DMS53 (cell line): ENCODE data around the gene NTPCR.

ENCODE experiments used
- DNase-seq: peaks from one replicate; lab custom pipeline; 2025; lab: John Stamatoyannopoulos, UW

The NTPCR gene

GRCh38 chr1:232962761-232963745, 12.6 kb downstream of the NTPCR start:
- DNase-seq, result no peak

DNA sequence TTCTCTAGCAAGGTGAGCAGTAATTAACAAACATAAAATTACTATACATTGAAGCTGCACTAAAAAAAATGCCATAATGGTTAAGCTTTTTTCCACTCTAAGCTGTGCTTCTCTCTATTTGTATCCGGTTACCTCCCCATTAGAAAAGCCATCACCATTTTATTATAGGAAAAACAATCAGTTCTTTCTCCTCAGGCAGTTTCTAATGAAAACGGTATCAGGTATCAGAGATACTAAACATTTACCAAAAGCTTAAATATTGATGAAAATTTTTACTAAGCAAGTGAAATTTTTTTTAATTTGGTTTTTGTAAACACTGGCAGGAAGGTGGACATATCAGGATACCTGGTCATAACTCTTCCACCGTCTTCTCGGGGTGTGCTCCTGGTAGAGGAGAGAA, 14.2 kb downstream of the NTPCR start:
- no peak for DNase-seq

- no peak for DNase-seq
Observed at GRCh38 chr1:232965124-232965911, 14.9 kb downstream of the NTPCR start.

GRCh38 chr1:232965912-232966217, 15.5 kb downstream of the NTPCR start:
- DNase-seq, result no peak

- no peak for DNase-seq
Observed at GRCh38 chr1:232966663-232967062, 16.3 kb downstream of the NTPCR start.

DNA sequence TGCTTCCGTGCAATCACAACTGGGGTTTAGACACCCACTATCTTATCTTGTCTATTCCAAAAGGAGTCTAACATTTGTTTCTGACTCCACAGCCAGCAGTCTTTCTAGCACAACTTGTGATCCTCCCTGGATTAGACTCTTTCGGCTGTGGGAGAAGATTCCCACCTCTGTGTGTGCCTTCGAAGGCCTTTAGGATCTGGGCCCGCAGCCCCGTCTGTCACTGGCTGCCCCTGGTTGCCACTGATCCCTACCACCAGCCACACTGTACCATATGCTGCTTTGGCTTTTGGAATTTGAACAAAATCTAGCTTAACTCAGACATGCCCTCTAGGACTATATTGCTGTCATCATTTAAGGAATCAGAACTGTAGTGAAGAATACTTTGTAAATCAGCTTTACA, 18.0 kb downstream of the NTPCR start:
- no peak for DNase-seq

- no peak for DNase-seq
Observed at GRCh38 chr1:232968965-232969364, 18.6 kb downstream of the NTPCR start.

DNA sequence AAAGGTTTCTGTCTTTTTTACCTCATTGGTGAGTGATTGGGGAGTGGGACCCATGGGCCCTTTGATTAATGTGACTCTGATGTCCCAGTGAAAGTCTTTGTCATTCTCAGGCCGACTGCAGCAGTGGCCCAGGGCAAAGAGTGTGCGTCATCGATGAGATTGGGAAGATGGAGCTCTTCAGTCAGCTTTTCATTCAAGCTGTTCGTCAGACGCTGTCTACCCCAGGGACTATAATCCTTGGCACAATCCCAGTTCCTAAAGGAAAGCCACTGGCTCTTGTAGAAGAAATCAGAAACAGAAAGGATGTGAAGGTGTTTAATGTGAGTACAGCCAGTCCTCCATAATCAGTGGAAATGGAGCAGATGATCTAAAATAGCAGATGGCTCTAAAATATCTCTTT, 19.4 kb downstream of the NTPCR start:
- no peak for DNase-seq

DNA sequence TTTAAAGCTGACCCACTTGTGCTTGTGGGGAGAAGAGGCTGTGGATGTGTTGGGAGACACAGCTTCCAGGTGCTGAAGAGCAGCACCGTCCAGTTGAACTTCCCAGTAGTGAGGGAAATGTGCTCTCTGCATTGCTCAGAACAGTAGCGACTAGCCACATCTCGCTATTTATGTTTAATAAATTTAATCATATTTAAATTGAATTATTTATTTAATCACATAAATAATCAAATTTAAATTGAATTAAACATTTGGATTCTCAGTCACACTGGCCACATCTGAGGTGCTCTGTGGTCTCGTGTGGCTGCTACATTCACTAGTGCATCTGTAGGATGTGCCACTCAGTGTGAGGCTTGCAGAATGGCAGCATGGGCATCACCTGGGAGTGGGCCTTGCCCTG, 20.1 kb downstream of the NTPCR start:
- no peak for DNase-seq

GRCh38 chr1:232973652-232974611, 23.5 kb downstream of the NTPCR start:
- DNase-seq, result no peak

DNA sequence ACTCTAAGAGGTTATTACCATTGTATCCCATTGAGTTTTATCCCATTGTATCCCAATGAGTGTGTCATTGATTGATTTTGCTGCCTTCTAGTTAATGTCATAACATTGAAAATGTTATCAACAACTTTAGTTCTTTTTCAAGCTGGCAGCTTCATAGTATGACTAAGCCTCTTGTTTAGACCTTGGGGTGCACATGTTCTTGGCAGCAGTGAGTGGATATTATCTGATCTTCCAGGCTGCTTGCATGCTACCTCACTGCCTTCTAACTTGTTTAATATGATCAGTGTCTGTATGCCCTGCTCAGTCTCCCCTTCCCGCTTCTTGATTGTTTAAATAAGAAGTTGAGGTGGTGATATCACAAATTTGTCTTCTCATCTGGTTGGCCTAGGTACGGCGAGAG, 24.6 kb downstream of the NTPCR start:
- no peak for DNase-seq

DNA sequence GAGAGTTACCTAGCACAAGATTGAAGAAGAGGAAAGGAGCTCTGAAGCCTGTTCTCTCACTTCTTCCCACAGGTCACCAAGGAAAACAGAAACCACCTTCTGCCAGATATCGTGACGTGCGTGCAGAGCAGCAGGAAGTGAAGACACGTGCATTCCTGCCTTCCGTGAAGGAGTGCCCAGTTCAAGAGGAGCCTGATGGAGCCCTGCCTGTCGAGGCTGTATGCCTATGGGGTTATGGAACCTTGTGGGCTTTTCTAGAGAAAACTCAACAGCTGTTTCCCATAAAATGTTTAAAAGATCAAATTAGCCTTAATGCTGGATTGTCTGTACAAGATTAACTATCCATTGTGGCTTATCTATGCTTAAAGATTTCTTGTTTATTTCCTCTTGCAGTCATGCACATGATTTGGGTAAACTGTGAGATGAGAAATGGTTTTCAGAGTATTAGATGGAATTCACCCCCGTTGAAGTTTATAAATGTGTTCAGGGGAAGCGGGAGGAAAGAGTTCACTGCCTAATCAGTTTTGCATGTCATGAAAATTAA, 27.8 kb downstream of the NTPCR start:
- no peak for DNase-seq

GRCh38 chr1:232978815-232979214, 28.4 kb downstream of the NTPCR start:
- no peak for DNase-seq

DNA sequence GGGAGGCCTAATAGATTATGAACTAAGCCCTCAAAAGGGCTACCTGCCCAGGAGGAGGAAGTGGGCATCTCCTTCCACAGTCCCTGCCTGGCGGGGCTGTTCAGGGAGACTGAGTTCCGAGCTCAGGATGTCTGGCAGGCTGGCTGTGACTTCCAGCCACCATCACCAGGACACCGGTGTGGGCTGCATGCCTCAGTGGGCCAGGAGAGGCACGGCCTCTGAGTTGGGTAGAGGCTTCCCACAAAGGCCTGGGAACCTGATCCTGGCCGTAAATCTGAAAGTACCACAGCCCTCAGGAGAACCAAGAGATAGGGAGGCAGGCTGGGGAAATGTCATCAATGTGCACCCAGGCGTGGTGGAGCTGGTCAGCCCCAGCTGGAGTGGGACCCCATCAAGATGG, 29.1 kb downstream of the NTPCR start:
- no peak for DNase-seq

DNA sequence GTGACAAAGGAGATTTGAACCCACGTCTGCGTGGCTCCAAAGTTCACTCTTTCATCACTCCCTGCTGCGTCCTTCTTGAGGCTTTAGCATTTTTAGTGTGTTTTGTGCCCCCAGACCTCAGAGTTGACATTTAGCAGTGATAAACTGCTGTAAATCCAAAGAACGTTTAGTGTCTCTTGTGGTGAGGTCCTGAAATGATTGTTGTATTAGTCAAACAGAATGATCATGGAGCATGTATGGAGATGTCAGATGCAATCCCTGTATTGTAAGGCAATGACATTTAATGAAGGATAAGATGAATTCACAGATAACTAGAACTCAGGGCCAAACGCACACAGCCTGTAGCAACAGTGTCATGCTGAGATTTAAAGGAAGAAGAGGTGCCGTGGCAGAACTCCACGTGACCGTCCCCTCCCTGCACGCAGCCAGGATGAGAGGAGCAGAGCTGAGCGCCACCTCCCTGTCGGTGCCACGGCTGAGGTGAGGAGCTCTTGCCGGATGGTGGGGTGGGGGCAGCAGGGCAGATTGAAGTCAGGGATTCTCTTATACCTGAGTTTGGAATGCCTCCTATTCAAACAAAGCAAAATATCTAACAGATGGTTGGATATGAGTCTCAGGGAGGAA, 30.1 kb downstream of the NTPCR start:
- no peak for DNase-seq

DNA sequence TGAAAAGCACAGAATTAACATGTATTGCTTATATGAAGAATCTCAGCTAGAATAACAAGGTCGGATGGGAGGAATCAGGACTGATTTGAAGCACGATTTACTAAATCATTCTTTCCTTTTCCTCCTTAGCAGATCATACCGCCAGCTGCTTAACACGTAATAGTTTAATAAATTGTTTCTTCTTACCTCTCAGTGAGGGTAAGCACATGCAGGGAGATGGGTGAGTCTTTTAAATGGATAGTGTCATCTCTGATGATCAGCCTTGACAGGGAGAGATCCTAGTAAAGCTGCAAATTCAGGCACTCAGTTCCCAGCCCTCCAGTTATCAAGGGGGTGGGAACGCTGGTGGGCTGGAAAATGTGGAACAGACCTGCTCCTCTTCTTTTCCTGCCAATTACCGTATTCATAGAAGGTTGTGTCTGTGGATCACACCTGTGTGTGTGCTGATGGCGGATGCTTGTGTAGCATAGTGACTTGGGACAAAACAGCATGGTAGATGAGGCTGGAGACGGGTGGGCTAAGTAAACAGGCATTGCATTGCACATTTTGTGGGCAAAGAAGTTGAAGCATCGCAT, 30.7 kb downstream of the NTPCR start:
- no peak for DNase-seq

DNA sequence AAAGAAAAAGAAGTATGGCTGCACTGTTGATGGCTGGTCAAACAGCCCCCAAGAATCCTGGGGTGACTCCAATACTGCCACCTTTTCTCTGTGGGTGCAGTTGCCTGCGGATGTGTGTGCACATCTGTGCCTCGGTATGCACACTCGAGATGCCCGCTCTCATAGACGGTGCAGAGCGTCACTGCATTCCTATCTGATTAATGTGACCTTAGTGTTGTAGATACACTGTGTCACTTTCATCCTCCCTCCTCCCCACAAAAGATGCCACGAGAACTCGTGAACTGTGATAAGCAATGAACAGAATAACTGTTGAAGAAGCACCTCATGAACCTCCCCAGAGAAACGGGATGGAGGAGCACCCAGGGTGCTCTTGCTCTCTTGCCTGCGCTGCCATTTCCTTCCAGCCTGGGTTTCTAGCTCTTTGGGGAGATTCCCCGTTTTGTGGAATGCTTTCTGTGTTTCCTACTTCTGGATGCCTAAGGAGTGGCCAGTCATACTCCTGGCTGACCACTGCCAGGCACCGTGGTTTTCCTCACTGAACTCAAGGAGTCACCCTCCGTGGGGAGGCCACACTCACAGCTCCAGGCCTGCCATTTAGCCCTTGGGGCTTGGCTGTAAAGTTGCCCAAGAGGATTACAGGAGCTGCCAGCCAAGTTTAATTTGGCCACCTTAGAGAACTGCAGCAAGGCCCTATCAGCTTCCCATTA, 32.0 kb downstream of the NTPCR start:
- DNase-seq, result no peak

DNA sequence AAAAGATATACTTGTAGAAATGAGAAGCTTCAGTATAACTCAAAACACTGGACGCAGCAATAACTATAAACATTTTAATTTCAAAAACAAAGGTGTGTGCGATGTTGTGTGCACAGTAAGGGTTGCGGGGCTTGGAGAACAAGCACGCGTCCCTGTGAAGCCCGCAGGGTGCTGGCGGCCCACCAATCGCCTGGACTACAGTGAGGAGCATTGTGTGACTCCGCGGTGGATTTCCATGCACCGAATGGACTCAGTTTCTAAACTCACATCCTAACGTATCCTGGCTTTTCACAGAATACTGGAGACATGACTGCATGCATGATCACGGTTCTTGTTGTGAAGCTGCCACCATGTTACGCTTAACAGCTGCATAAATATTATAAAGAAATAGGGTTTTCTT, 33.0 kb downstream of the NTPCR start:
- DNase-seq, result no peak

DNA sequence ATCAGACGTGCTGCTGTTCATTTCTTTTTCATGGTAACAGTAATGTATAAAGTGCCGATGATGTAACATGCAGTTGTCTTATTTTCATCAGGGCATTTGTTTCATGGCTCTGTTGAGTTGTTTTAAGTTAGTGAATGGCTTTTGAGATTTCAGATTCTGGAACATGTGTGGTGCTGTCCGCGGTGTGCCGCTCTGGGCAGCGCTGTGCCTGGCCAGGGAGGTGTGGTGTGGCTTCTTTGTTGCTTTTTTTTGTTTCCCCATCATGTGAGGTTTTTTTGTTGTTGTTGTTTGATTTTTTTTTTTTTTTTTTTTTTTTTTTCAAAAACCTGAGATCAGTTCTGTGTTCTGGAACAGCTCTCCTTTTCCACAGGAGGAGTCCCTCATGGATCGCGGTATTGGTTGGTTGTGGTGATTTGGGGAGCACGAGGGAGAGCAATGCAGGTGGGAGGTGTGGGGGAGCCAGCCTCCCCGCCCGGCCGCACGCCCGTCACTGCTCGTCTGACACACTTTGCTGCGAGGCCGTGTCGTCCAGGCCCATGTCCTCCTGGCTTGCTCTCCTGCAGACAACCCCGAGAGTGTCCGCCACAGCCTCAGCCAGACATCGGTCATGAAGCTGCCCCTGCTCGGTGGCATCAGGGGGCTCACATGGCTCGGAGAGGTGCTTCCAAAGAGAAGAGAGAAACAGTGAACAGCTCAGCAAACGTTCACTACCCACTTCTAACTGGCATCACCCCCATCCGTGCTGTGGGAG, 33.6 kb downstream of the NTPCR start:
- DNase-seq, result no peak
